ENCODE results near the gene FRZB.

DNA sequence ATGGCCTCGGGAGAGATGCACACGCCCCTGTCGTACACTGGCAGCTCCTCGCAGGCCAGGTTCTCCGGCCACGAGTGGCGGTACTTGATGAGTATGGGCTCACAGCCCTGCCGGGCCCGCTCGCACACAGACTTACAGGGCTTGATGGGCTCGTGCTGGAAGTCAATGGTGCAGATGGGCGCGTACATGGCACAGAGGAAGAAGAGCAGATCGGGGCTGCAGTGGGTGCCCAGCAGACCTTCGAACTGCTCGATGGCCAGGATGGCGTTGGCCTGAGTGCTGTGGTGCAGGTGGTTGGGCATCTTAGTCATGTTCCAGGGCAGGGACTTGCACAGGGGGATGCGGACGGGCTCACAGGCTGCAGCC is 359 bp downstream of the FRZB start:
- TF ChIP-seq MCM7 (IDR thresholded peaks at IDR 0.05) (no peak), MXI1 (IDR thresholded peaks at IDR 0.05; ENCODE audit: low read depth, low read length) (no peak), ETS2 (tag; IDR thresholded peaks at IDR 0.05; ENCODE audit: borderline replicate concordance, poor library complexity, severe bottlenecking) (no peak), MEIS2 (IDR thresholded peaks at IDR 0.05; ENCODE audit: partially characterized antibody) (no peak), ZNF766 (CRISPR knock-in tag; conservative IDR thresholded peaks at IDR 0.05) (no peak), MAZ (CRISPR knock-in tag; conservative IDR thresholded peaks at IDR 0.05 in 1 of 2, IDR thresholded peaks at IDR 0.05 in 1 of 2) (no peak)

Data from K562 (cell line).